Natural killer cell treated with Interleukin-12 subunit alpha and Interleukin-12 subunit beta and Interleukin-15 and Interleukin-18, amount 100 ng/mL, for 72 hours (primary cell): ENCODE measurements around the gene LDLRAD4. TPM values are rescaled to one million over a fixed set of nuclear protein-coding genes. Genes with fewer than 3 reads are reported as not detected.

Experiments
- ATAC-seq, 2 donors: fragments of 150-1000 bp; cut with Tn5 transposase in 1 of 2; sonication (Bioruptor Pico), chemical (Tn5 transposase) in 1 of 2; 2 replicates each; pipeline ENCODE4 v1.10.0; 2021
- DNase-seq: peaks from one replicate; pipeline ENCODE4 v3.0.0; 2022; ENCODE audit warnings: low spot score
- H3K27ac Mint-ChIP-seq, 2 donors: 1 replicate in 1 of 2; 2 replicates in 1 of 2; pipeline ENCODE4 v1.8.0; 2022; ENCODE audit warnings: mixed read lengths in 2 of 2, mild to moderate bottlenecking in 1 of 2, moderate library complexity in 1 of 2
- H3K27me3 Mint-ChIP-seq, 2 donors: 1 replicate in 1 of 2; 2 replicates in 1 of 2; pipeline ENCODE4 v1.8.0; 2022; ENCODE audit warnings: mixed read lengths in 2 of 2
- H3K36me3 Mint-ChIP-seq: one replicate; pipeline ENCODE4 v1.8.0; 2022; ENCODE audit warnings: mixed read lengths
- H3K4me1 Mint-ChIP-seq, 2 donors: 1 replicate in 1 of 2; 2 replicates in 1 of 2; pipeline ENCODE4 v1.8.0; 2022; ENCODE audit warnings: low read depth in 2 of 2, mixed read lengths in 2 of 2, mild to moderate bottlenecking in 1 of 2
- H3K4me3 Mint-ChIP-seq: one replicate; pipeline ENCODE4 v1.8.0; 2022; ENCODE audit warnings: mixed read lengths
- H3K9me3 Mint-ChIP-seq: 2 replicates; pipeline ENCODE4 v1.8.0; 2022; ENCODE audit warnings: mixed read lengths
- total RNA-seq, 2 donors: library from RNA; stranded (reverse); gene quantifications; one replicate each; pipeline ENCODE4 v1.2.3, GENCODE V29; 2022

The LDLRAD4 gene
- total RNA-seq, 2 donors from 2014 or later: 16.3 to 19.5 TPM

DNA sequence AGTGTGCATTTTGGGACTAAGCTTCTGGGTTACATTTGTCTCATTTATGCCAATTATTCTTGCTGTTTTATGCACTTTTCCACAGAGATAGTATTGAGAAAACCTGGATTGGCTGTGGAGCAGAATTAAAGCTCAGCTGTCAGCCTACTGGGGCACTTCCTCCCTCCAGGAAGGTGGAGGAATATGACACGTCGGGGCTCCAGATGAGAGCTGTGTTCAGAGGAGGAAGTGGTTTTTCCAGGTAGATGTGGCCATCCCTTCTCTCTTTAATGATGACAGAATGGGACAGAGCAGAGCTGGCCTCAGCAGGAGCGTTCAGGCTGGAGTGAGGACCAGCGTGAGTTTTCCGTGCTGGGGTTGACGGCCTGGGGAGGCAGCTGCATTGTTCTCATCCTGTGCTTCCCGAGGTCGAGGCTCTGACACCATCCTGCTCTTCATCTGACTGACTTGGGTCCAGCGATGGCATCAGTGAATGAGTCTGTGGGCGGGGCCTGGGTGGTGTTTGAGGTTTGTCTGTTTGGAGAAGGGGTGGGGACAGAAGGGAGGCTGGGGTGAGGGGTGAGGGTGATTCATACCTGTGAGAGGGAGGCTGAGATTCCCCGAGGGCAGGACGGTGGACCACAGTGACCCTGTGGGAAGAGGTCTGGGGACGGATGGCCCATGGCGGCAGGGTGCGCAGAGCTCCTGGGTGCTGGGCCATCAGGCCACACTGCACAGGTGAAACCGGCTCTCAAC is 207.0 kb downstream of the LDLRAD4 start:
- Mint-ChIP-seq H3K4me3 (no peak overlapping the region), H3K9me3 (no peaks in the 10 kb centered on the region), H3K27ac (no peak overlapping the region), H3K36me3 (no peaks in the 10 kb centered on the region), H3K27me3 (peaks cover 7% of the 10 kb centered on the region in 2 donors), H3K4me1 (peaks cover 0 to 4% of the 10 kb centered on the region in 2 donors)
- DNase-seq (no peak), ATAC-seq (peak in 1 of 2 donors; percentile 24)

DNA sequence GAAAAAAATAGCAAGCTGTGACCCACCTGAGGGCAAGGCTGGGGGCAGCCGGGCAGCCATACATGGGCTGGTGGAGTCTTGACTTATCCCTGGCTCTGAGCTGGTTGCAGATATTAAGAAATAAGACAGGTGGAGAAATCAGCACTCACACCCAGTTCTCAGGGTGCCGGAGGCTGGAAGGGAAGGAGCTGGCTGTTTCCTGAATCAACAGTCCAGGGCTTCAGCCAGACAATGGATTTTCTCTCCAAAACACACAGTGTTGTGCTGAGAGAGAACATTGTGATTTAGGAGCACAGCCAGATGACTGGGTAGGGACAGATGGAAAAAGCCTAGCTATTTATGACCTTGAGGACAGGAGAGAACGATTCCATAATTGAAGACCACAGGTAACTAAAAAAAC is 208.8 kb downstream of the LDLRAD4 start:
- no peak overlapping the region for H3K27ac Mint-ChIP-seq
- H3K9me3 Mint-ChIP-seq: no peaks in the 10 kb centered on the region
- H3K4me1 Mint-ChIP-seq: peaks cover 0 to 4% of the 10 kb centered on the region in 2 donors
- H3K4me3 Mint-ChIP-seq: no peak overlapping the region
- H3K36me3 Mint-ChIP-seq: no peaks in the 10 kb centered on the region
- no peak for DNase-seq
- peaks cover 7% of the 10 kb centered on the region in 2 donors for H3K27me3 Mint-ChIP-seq
- no peak for ATAC-seq

DNA sequence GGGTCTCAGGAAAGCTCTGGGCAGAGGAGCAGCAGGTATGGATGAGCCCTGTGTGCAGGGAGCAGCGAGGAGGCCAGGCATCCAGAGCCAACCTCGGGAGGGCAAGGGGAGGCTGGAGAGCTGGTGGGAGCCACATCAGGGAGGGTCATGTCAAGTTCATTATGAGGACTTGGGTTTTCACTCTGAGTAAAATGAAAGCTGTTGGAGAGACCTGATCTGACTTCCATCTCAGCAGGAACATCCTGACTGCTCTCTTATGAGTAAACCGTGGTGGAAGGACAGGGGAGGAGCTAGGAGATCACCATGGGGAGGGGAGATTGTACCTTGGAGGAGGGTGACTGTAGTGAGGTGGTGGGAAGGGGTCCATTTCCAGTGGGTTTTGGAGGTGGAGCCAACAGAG is 209.8 kb downstream of the LDLRAD4 start:
- peak overlapping the region in 1 of 2 donors; percentile 4 for H3K27ac Mint-ChIP-seq
- peak in 1 of 2 donors; percentile 29 for ATAC-seq
- no peak for DNase-seq
- H3K4me3 Mint-ChIP-seq: no peak overlapping the region
- no peaks in the 10 kb centered on the region for H3K9me3 Mint-ChIP-seq
- H3K4me1 Mint-ChIP-seq: peaks cover 0 to 4% of the 10 kb centered on the region in 2 donors
- H3K27me3 Mint-ChIP-seq: peaks cover 7% of the 10 kb centered on the region in 2 donors
- no peaks in the 10 kb centered on the region for H3K36me3 Mint-ChIP-seq

DNA sequence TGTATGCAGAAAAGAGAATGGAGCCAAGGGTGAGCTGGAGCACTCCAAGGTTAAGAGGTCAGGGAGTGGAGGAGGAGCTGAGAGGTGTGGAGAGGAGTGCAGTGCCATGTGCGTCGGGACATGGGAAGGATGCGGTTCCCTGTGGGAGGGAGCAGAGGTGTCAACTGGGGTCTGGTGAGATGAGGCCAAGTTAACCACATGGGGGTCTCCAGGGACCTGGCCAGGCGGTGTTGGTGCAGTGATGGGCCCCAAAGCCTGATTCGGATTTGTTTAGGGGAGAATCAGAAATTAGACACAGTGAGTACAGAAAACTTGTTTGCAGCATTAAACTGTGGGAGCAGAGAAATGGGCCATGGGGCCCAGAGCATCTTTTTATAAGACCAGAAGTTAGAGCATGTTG is 210.5 kb downstream of the LDLRAD4 start:
- ATAC-seq: no peak
- no peak for DNase-seq
- peaks cover 7 to 12% of the 10 kb centered on the region in 2 donors for H3K27me3 Mint-ChIP-seq
- no peaks in the 10 kb centered on the region for H3K36me3 Mint-ChIP-seq
- H3K27ac Mint-ChIP-seq: peak overlapping the region in 1 of 2 donors; percentile 4
- H3K9me3 Mint-ChIP-seq: no peaks in the 10 kb centered on the region
- no peak overlapping the region for H3K4me3 Mint-ChIP-seq
- peaks cover 0 to 4% of the 10 kb centered on the region in 2 donors for H3K4me1 Mint-ChIP-seq

DNA sequence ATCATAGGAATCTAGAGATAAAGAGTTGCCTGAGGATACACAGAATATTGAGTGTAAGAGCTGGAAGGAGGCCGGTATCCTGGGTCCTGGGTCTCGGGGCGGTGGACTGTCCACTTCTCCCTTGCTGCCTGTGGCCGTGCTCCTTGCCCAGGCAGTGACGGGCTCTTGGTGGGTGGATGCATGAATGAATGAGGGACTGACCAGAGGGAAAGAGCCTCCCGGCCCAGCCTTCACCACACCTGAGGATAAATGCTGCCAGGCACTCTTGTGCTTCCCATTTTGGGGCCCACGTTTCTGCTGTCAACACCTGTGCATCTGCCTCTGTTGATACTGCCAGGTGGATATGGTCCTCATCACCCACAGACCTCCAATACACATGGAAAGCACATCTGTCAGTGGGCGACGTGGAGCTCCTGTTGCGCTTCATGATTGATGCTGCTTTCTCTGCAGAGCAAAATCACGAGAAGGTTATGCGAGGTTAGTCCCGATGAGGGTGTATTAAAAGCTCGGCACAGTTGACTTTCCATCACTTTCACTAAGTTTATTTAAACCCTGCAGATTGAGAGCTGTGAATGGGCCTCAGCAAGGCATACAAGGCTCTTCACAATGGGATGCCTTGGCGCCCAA is 211.4 kb downstream of the LDLRAD4 start:
- no peak for DNase-seq
- Mint-ChIP-seq H3K4me1 (no peaks in the 10 kb centered on the region), H3K27me3 (peaks cover 7 to 12% of the 10 kb centered on the region in 2 donors)

DNA sequence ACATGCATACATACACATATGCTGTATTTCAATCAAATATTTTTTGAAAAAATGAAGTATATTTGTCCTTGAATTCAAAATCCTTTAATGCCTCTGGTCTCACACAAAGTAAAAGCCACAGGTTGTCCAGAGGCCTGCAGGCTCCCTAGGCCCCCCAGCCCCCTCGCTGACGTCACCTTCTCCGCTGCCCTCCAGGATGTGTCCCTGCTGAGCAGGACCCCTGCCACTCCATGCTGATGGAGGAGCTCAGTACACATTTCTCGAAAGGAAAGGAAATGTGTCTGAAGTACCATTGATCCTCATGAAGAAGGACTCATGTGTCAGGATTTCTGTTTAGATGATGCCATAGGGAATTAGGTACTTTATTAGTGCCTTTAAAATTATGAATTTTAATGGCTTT is 212.1 kb downstream of the LDLRAD4 start:
- no peaks in the 10 kb centered on the region for H3K9me3 Mint-ChIP-seq
- H3K36me3 Mint-ChIP-seq: no peaks in the 10 kb centered on the region

More for the DNA sequence above, 211.4 kb downstream of the LDLRAD4 start:
- no peaks in the 10 kb centered on the region for H3K36me3 Mint-ChIP-seq
- H3K4me3 Mint-ChIP-seq: no peak overlapping the region
- no peak overlapping the region for H3K27ac Mint-ChIP-seq
- no peaks in the 10 kb centered on the region for H3K9me3 Mint-ChIP-seq
- no peak for ATAC-seq

DNA sequence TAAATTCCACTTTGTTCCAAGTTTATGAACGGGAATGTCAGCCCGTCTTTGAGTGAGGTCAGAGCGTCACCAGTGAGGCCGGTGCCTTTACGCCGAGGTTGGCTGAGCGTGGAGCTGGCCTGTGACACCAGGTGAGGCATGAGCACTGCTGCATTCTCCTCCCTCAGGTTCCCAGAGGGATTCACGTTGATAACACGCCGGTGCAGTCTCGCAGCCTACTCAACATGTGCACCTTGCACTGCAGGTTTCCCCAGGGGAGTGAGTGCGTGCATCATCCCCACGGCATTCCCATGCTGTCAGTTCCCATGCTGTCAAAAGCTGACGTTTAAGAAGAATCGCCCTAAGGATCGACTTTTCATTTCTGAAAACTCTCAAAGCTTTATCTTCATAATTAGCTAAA is 213.3 kb downstream of the LDLRAD4 start:
- Mint-ChIP-seq H3K9me3 (no peaks in the 10 kb centered on the region), H3K27ac (no peak overlapping the region), H3K27me3 (peaks cover 7 to 12% of the 10 kb centered on the region in 2 donors), H3K4me3 (no peak overlapping the region), H3K4me1 (peaks cover 0 to 3% of the 10 kb centered on the region in 2 donors), H3K36me3 (no peaks in the 10 kb centered on the region)
- DNase-seq: no peak
- ATAC-seq: no peak

More for the DNA sequence above, 212.1 kb downstream of the LDLRAD4 start:
- H3K4me3 Mint-ChIP-seq: no peak overlapping the region
- DNase-seq (no peak), ATAC-seq (no peak)
- H3K27me3 Mint-ChIP-seq: peaks cover 7 to 12% of the 10 kb centered on the region in 2 donors
- H3K4me1 Mint-ChIP-seq: no peaks in the 10 kb centered on the region
- no peak overlapping the region for H3K27ac Mint-ChIP-seq

DNA sequence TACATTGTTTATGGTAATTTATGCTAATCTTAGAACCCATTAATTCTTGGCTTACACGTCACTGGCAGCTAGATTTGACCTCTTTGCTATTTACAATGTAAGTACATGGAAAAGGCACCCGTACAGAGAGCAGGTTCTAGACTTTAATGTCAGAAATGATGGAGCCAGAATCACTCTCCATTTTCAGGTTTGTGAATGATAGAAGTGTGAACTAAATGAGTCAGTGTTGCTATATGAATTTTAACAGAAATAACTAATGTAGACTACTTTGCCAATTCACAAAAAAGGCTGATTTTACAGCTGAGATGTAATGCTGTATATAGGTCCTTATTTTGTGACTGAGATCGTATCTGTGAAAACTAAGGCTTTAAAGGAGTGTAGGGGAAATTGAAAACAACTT is 214.6 kb downstream of the LDLRAD4 start:
- Mint-ChIP-seq H3K4me3 (no peak overlapping the region), H3K27me3 (peaks cover 4 to 7% of the 10 kb centered on the region in 2 donors), H3K36me3 (no peaks in the 10 kb centered on the region), H3K27ac (no peak overlapping the region), H3K4me1 (peaks cover under 1 to 7% of the 10 kb centered on the region in 2 donors), H3K9me3 (no peaks in the 10 kb centered on the region)
- DNase-seq (no peak), ATAC-seq (peak in 1 of 2 donors; percentile 59)

DNA sequence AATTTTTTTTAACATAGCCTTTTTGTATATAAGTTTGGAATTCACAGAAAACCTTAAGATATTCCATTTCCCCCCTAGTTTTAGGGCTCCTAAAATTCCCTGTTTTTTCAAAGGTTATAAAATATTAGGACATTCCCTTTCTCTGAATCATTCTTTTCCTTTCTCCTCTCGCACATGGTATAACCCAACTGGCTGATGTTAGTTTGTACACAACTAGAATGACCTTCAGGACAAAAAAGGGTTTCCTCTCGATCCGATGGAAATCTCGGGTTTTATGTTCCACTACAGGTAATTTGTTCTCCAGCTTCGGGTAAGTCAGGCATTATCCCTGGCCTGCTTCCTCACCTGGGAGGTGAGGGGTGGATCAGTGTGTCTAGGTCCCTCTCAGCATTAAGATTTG is 215.1 kb downstream of the LDLRAD4 start:
- Mint-ChIP-seq H3K27me3 (peaks cover 3 to 6% of the 10 kb centered on the region in 2 donors), H3K4me3 (no peak overlapping the region), H3K9me3 (no peaks in the 10 kb centered on the region), H3K27ac (no peak overlapping the region), H3K4me1 (peaks cover 6 to 7% of the 10 kb centered on the region in 2 donors), H3K36me3 (no peaks in the 10 kb centered on the region)
- no peak for ATAC-seq
- no peak for DNase-seq

DNA sequence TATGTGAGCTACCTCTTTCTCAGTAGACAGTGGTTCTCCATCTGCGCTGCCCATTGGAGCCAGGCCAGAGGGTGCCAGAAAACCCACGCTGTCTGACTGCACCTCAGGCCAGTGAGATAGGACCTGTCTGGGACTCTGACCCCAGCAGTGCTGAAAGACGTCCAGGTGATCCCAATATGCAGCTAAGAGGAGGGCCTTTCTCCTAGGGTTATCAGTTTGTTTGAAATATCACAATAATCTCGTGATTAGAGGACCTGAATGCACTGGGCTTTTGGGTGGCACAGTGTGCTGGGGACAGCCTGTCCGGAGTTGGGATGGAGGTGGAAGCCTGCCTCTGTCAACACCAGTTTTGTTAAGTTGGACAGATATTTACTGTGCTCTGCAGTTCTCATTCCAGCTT is 216.3 kb downstream of the LDLRAD4 start:
- Mint-ChIP-seq H3K4me3 (no peak overlapping the region), H3K27ac (no peak overlapping the region), H3K27me3 (peaks cover 0 to 6% of the 10 kb centered on the region in 2 donors), H3K4me1 (peaks cover 7 to 9% of the 10 kb centered on the region in 2 donors), H3K36me3 (no peaks in the 10 kb centered on the region), H3K9me3 (no peaks in the 10 kb centered on the region)
- ATAC-seq (peak in 1 of 2 donors; percentile 54), DNase-seq (no peak)

DNA sequence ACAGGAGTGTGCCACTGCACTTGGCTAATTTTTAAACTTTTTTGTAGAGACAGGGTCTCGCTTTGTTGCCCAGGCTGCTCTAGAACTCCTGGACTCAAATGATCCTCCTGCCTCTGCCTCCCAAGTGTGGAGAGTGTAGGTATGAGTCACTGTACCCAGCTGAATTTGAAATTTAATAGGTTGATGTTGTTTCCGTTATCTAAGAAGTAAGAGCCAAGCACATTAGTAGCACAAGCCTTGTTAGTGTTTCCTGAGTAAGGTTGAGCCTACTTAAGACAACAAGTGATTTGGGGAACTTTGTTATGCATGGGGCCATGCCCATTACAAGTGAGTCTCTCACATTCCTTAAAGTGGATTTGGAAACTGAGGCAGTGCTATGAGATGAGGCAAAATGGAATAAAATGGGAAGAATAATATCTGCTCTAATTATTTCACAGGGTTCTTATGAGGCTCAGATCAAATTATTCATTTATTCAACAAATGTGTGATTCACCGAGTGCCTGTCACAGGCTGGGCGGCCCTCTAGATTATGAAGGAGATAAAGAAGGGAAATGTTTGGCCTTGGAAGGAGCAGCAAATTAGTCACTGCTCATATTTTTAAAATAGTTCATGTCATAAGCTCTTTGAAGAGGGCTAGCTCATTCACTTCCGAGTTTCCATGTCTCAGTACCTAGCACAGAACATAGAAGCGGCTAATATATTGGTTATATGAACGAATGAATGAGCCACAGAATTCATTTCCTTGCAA is 217.2 kb downstream of the LDLRAD4 start:
- Mint-ChIP-seq H3K4me3 (no peak overlapping the region), H3K27ac (no peak overlapping the region), H3K4me1 (peaks cover 7 to 9% of the 10 kb centered on the region in 2 donors), H3K36me3 (no peaks in the 10 kb centered on the region), H3K27me3 (peaks cover 0 to 6% of the 10 kb centered on the region in 2 donors), H3K9me3 (no peaks in the 10 kb centered on the region)
- no peak for DNase-seq
- no peak for ATAC-seq

DNA sequence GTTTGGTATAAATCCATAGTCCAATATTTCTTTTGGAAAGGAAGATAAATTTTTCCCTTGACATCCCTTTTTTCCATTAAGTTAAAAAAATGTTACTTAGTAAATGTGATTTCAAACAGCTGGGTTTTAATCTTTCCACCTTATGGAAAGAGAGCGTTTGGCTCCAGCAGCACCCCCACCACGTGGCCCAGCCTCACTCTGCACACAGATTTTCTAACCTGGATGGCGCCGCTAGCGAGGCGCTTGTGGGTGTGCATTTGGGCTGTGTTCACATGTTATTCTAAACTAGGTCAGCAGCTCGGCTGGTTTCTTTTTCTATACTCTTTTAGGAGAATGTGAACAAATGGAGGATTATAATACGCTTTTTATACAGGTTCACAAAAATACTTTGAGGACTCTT is 218.0 kb downstream of the LDLRAD4 start:
- peaks cover 7 to 9% of the 10 kb centered on the region in 2 donors for H3K4me1 Mint-ChIP-seq
- H3K4me3 Mint-ChIP-seq: no peak overlapping the region
- H3K27ac Mint-ChIP-seq: no peak overlapping the region
- no peak for ATAC-seq
- peaks cover 0 to 6% of the 10 kb centered on the region in 2 donors for H3K27me3 Mint-ChIP-seq
- H3K9me3 Mint-ChIP-seq: no peaks in the 10 kb centered on the region
- no peaks in the 10 kb centered on the region for H3K36me3 Mint-ChIP-seq
- DNase-seq: no peak

DNA sequence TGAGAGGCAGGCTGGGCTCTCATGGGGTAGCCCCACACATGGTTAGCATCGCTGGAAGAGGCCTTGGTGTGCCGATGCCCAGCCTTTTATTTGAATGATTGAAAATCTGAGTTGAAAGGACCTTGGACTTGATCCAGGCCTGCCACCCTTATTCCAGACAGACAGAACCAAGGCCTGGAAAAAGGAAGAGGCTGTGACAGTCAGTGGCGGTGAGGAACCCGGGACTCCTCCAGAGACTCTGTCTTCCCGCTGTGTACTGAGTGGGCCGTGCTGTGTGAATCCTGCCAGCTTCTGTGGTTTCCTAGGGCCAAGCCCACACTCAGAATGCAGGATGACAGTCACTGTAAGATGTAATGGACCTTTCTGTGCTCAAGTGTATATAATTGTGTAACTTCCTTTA is 218.5 kb downstream of the LDLRAD4 start:
- Mint-ChIP-seq H3K27ac (no peak overlapping the region), H3K4me3 (no peak overlapping the region), H3K36me3 (no peaks in the 10 kb centered on the region), H3K9me3 (no peaks in the 10 kb centered on the region), H3K27me3 (peaks cover 0 to 6% of the 10 kb centered on the region in 2 donors), H3K4me1 (peaks cover 7 to 9% of the 10 kb centered on the region in 2 donors)
- ATAC-seq (no peak), DNase-seq (no peak)
